ENCODE measurements around the gene PLXNA4.

DNA sequence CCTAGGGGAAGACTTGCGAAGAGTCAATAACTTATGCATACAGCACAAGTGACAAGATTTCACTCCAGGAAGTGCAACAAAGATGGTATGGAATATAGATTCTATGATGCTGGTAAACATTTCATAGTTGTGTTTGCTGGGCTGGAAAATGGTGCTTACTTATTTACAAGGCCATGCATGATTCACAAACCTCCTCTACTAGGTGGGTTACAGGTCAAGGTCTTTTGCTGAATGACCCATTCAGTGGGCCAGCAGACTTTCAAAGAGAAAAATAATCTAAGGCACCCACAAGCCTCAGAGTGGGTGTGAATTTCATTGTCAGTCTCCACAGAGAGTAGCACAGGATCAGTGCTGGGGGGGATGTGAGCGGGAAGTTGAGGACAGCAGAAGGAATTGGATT, 378.5 kb downstream of the PLXNA4 start:
- TF ChIP-seq, protein P1, sequence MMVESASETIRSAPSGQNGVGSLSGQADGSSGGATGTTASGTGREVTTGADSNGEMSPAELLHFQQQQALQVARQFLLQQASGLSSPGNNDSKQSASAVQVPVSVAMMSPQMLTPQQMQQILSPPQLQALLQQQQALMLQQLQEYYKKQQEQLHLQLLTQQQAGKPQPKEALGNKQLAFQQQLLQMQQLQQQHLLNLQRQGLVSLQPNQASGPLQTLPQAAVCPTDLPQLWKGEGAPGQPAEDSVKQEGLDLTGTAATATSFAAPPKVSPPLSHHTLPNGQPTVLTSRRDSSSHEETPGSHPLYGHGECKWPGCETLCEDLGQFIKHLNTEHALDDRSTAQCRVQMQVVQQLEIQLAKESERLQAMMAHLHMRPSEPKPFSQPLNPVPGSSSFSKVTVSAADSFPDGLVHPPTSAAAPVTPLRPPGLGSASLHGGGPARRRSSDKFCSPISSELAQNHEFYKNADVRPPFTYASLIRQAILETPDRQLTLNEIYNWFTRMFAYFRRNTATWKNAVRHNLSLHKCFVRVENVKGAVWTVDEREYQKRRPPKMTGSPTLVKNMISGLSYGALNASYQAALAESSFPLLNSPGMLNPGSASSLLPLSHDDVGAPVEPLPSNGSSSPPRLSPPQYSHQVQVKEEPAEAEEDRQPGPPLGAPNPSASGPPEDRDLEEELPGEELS (CRISPR knock-in tag; IDR thresholded peaks at IDR 0.05) = no peak
- TF ChIP-seq AR (CRISPR knock-in tag; IDR thresholded peaks at IDR 0.05) = no peak
- TF ChIP-seq, protein P2, sequence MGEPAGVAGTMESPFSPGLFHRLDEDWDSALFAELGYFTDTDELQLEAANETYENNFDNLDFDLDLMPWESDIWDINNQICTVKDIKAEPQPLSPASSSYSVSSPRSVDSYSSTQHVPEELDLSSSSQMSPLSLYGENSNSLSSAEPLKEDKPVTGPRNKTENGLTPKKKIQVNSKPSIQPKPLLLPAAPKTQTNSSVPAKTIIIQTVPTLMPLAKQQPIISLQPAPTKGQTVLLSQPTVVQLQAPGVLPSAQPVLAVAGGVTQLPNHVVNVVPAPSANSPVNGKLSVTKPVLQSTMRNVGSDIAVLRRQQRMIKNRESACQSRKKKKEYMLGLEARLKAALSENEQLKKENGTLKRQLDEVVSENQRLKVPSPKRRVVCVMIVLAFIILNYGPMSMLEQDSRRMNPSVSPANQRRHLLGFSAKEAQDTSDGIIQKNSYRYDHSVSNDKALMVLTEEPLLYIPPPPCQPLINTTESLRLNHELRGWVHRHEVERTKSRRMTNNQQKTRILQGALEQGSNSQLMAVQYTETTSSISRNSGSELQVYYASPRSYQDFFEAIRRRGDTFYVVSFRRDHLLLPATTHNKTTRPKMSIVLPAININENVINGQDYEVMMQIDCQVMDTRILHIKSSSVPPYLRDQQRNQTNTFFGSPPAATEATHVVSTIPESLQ (CRISPR knock-in tag; IDR thresholded peaks at IDR 0.05) = no peak

Measured in WTC11 (cell line).